ENCODE data around the gene GLRX3.

GLRX3 gene

GRCh38 chr10:130207205-130207604 is 71.0 kb downstream of the GLRX3 start:
- Histone ChIP-seq H3K27ac (no peak overlapping the region), H3K4me1 (ENCODE audit: low read depth, poor library complexity, severe bottlenecking) (no peaks in the 10 kb centered on the region), H4K20me1 (ENCODE audit: insufficient read depth) (no peaks in the 10 kb centered on the region), H3K79me2 (ENCODE audit: insufficient read depth, low read depth) (no peaks in the 10 kb centered on the region), H3K27me3 (ENCODE audit: insufficient read depth, low read depth) (no peaks in the 10 kb centered on the region; the same call in 1 of the 2 replicates), H3K4me2 (no peak overlapping the region), H3K9ac (no peak overlapping the region), H2AFZ (ENCODE audit: low read depth) (no peak overlapping the region), H3K36me3 (ENCODE audit: insufficient read depth) (no peaks in the 10 kb centered on the region), H3K4me3 (IDR thresholded peaks at IDR 0.05; ENCODE audit: insufficient read depth, low read depth, low read length) (no peak overlapping the region)
- TF ChIP-seq CTCF (conservative IDR thresholded peaks at IDR 0.05; ENCODE audit: low read depth, low read length), result no peak

- H3K79me2 ChIP-seq (ENCODE audit: insufficient read depth, low read depth), result no peaks in the 10 kb centered on the region
- no peak for TF ChIP-seq CTCF (conservative IDR thresholded peaks at IDR 0.05; ENCODE audit: low read depth, low read length)
Measured at GRCh38 chr10:130208807-130209206, 72.6 kb downstream of the GLRX3 start.

GRCh38 chr10:130212746-130213145 is 76.6 kb downstream of the GLRX3 start:
- Histone ChIP-seq H3K36me3 (ENCODE audit: insufficient read depth) (no peaks in the 10 kb centered on the region), H3K79me2 (ENCODE audit: insufficient read depth, low read depth) (no peaks in the 10 kb centered on the region), H3K27ac (no peak overlapping the region), H3K4me3 (IDR thresholded peaks at IDR 0.05; ENCODE audit: insufficient read depth, low read depth, low read length) (no peak overlapping the region), H3K4me2 (no peak overlapping the region), H3K4me1 (ENCODE audit: low read depth, poor library complexity, severe bottlenecking) (no peaks in the 10 kb centered on the region), H3K27me3 (ENCODE audit: insufficient read depth, low read depth) (no peaks in the 10 kb centered on the region; the same call in 1 of the 2 replicates), H3K9ac (no peak overlapping the region), H4K20me1 (ENCODE audit: insufficient read depth) (no peaks in the 10 kb centered on the region), H2AFZ (ENCODE audit: low read depth) (no peak overlapping the region)
- TF ChIP-seq CTCF (conservative IDR thresholded peaks at IDR 0.05; ENCODE audit: low read depth, low read length), result no peak

More at GRCh38 chr10:130208807-130209206, 72.6 kb downstream of the GLRX3 start:
- no peak overlapping the region for H2AFZ ChIP-seq (ENCODE audit: low read depth)
- H3K4me1 ChIP-seq (ENCODE audit: low read depth, poor library complexity, severe bottlenecking), result no peaks in the 10 kb centered on the region
- H3K4me3 ChIP-seq (IDR thresholded peaks at IDR 0.05; ENCODE audit: insufficient read depth, low read depth, low read length), result no peak overlapping the region
- no peaks in the 10 kb centered on the region; the same call in 1 of the 2 replicates for H3K27me3 ChIP-seq (ENCODE audit: insufficient read depth, low read depth)
- no peaks in the 10 kb centered on the region for H4K20me1 ChIP-seq (ENCODE audit: insufficient read depth)
- no peaks in the 10 kb centered on the region for H3K36me3 ChIP-seq (ENCODE audit: insufficient read depth)
- H3K27ac ChIP-seq, result no peak overlapping the region
- H3K4me2 ChIP-seq, result no peak overlapping the region
- no peak overlapping the region for H3K9ac ChIP-seq

GRCh38 chr10:130213286-130214080 is 77.3 kb downstream of the GLRX3 start:
- no peaks in the 10 kb centered on the region for H4K20me1 ChIP-seq (ENCODE audit: insufficient read depth)
- no peak overlapping the region for H3K4me3 ChIP-seq (IDR thresholded peaks at IDR 0.05; ENCODE audit: insufficient read depth, low read depth, low read length)
- H2AFZ ChIP-seq (ENCODE audit: low read depth), result no peak overlapping the region
- no peak overlapping the region for H3K4me2 ChIP-seq
- TF ChIP-seq CTCF (conservative IDR thresholded peaks at IDR 0.05; ENCODE audit: low read depth, low read length), result no peak
- no peaks in the 10 kb centered on the region; the same call in 1 of the 2 replicates for H3K27me3 ChIP-seq (ENCODE audit: insufficient read depth, low read depth)
- no peaks in the 10 kb centered on the region for H3K36me3 ChIP-seq (ENCODE audit: insufficient read depth)
- H3K4me1 ChIP-seq (ENCODE audit: low read depth, poor library complexity, severe bottlenecking), result no peaks in the 10 kb centered on the region
- H3K9ac ChIP-seq, result no peak overlapping the region
- no peaks in the 10 kb centered on the region for H3K79me2 ChIP-seq (ENCODE audit: insufficient read depth, low read depth)
- no peak overlapping the region for H3K27ac ChIP-seq
